HepG2 (cell line): ENCODE measurements around the gene LRRC25. TPM values are rescaled to one million over a fixed set of nuclear protein-coding genes. Genes with fewer than 3 reads are reported as not detected.

Source experiments
- FOXJ3 ChIP-seq: sonication (generic); formaldehyde crosslinking; IDR thresholded peaks from 2 replicates; pipeline ENCODE4 v1.4.0; 2020; ENCODE audit warnings: missing genetic modification reagents, mild to moderate bottlenecking, borderline replicate concordance
- FOXK1 ChIP-seq: sonication (generic); formaldehyde crosslinking; IDR thresholded peaks from 2 replicates; pipeline ENCODE4 v1.4.0; 2020; ENCODE audit warnings: low read depth, missing genetic modification reagents, borderline replicate concordance
- GABPB1 ChIP-seq: IDR thresholded peaks from 2 replicates; pipeline ENCODE4 v1.6.1; 2016; ENCODE audit warnings: mild to moderate bottlenecking, missing genetic modification reagents, moderate library complexity, missing compliant biosample characterization
- JUN ChIP-seq: sonication (generic); formaldehyde crosslinking; IDR thresholded peaks from 2 replicates; pipeline ENCODE4 v1.4.0; 2020; ENCODE audit warnings: mild to moderate bottlenecking, missing genetic modification reagents
- JUND ChIP-seq: sonication (generic); formaldehyde crosslinking; IDR thresholded peaks from 2 replicates; pipeline ENCODE4 v1.8.0; 2022; ENCODE audit warnings: mild to moderate bottlenecking, missing genetic modification reagents
- KMT2B ChIP-seq: IDR thresholded peaks from 2 replicates; pipeline ENCODE4 v1.6.1; 2016; ENCODE audit warnings: missing genetic modification reagents, missing compliant biosample characterization
- NCOA1 ChIP-seq: sonication (generic); formaldehyde crosslinking; IDR thresholded peaks from 2 replicates; pipeline ENCODE4 v1.9.0; 2021; ENCODE audit warnings: missing genetic modification reagents
- ONECUT2 ChIP-seq: sonication (generic); formaldehyde crosslinking; IDR thresholded peaks from 2 replicates; pipeline ENCODE4 v1.4.0; 2020; ENCODE audit warnings: missing genetic modification reagents
- PCBP1 ChIP-seq: fragments of 200-400 bp; formaldehyde crosslinking; IDR thresholded peaks from 2 replicates; pipeline ENCODE4 v1.6.1; 2017; ENCODE audit warnings: mild to moderate bottlenecking, low read depth, low read length, borderline replicate concordance
- SOX13 ChIP-seq, 3 experiments: fragments of 450-650 bp in 1 of 3; sonication (generic) in 1 of 3; formaldehyde crosslinking in 1 of 3; IDR thresholded peaks in 2 of 3; conservative IDR thresholded peaks in 1 of 3; 2 replicates each; pipeline versions ENCODE4 v1.5.0 to v1.6.1; 2016 to 2020; ENCODE audit warnings: antibody characterized with exemption in 1 of 3, mild to moderate bottlenecking in 1 of 3, missing compliant biosample characterization in 1 of 3, missing genetic modification reagents in 1 of 3, moderate library complexity in 1 of 3
- SRSF1 ChIP-seq: fragments of 200-400 bp; formaldehyde crosslinking; optimal IDR thresholded peaks from 2 replicates; pipeline ENCODE3; 2017; ENCODE audit warnings: mild to moderate bottlenecking, low read depth, low read length, moderate library complexity
- ZFP36 ChIP-seq: fragments of 150-350 bp; IDR thresholded peaks from 2 replicates; pipeline ENCODE4 v1.6.1; 2018; ENCODE audit warnings: borderline replicate concordance, low read length, low read depth; ENCODE audit not compliant: partially characterized antibody
- ZNF17 ChIP-seq: sonication (generic); formaldehyde crosslinking; IDR thresholded peaks from 2 replicates; pipeline ENCODE4 v1.5.0; 2020; ENCODE audit warnings: mild to moderate bottlenecking, missing genetic modification reagents
- ZNF33B ChIP-seq: sonication (generic); formaldehyde crosslinking; IDR thresholded peaks from 2 replicates; pipeline ENCODE4 v1.5.1; 2020; ENCODE audit warnings: mild to moderate bottlenecking, missing genetic modification reagents
- ZNF543 ChIP-seq: sonication (generic); formaldehyde crosslinking; IDR thresholded peaks from 2 replicates; pipeline ENCODE4 v1.4.0; 2020; ENCODE audit warnings: mild to moderate bottlenecking, missing genetic modification reagents
- polyA plus RNA-seq, 8 experiments: library from polyadenylated mRNA; depleted of rRNA in 3 of 8; stranded (reverse) in 7 of 8; unstranded in 1 of 8; fragments of >200 nt; fragmentation: Illumina TruSeq in 4 of 8; extraction: Trizol in 4 of 8; gene quantifications; 2 replicates each; pipeline versions ENCODE4 v1.2.1 to v1.2.3, GENCODE V29; 2011 to 2016; ENCODE audit warnings: low read depth in 4 of 8, missing spikeins in 1 of 8, mixed read lengths in 1 of 8; ENCODE audit not compliant: insufficient read depth in 1 of 8
- total RNA-seq, 5 experiments: library from RNA; depleted of rRNA; stranded (reverse); fragments of >200 nt; fragmentation: Illumina TruSeq; extraction: Trizol; gene quantifications; 2 replicates each; pipeline ENCODE4 v1.2.3, GENCODE V29; 2016; ENCODE audit warnings: low read depth in 1 of 5
- TF ChIP-seq, protein P1 (sequence below): sonication (generic); formaldehyde crosslinking; IDR thresholded peaks from 2 replicates; pipeline ENCODE4 v1.8.1; 2023; ENCODE audit warnings: mild to moderate bottlenecking, missing genetic modification reagents
- TF ChIP-seq, protein P2 (sequence below): IDR thresholded peaks from 2 replicates; pipeline ENCODE4 v1.6.1; 2016; ENCODE audit warnings: missing genetic modification reagents, missing compliant biosample characterization
- TF ChIP-seq, protein P3 (sequence below): sonication (generic); formaldehyde crosslinking; IDR thresholded peaks from 2 replicates; pipeline ENCODE4 v1.5.0; 2020; ENCODE audit warnings: missing genetic modification reagents
- TF ChIP-seq, protein P4 (sequence below), 2 experiments: sonication (generic) in 1 of 2; formaldehyde crosslinking in 1 of 2; IDR thresholded peaks; 2 replicates each; pipeline versions ENCODE4 v1.4.0 to v1.6.1; 2018 to 2020; ENCODE audit warnings: missing genetic modification reagents in 2 of 2, borderline replicate concordance in 1 of 2, low read depth in 1 of 2, mild to moderate bottlenecking in 1 of 2, missing biosample characterization in 1 of 2

The LRRC25 gene
- total and polyA plus RNA-seq, 2 of the 13 experiments (the other 11 are each of a cell fraction or from before 2014, with no cell fraction given), result 0.13 to 0.53 TPM

DNA sequence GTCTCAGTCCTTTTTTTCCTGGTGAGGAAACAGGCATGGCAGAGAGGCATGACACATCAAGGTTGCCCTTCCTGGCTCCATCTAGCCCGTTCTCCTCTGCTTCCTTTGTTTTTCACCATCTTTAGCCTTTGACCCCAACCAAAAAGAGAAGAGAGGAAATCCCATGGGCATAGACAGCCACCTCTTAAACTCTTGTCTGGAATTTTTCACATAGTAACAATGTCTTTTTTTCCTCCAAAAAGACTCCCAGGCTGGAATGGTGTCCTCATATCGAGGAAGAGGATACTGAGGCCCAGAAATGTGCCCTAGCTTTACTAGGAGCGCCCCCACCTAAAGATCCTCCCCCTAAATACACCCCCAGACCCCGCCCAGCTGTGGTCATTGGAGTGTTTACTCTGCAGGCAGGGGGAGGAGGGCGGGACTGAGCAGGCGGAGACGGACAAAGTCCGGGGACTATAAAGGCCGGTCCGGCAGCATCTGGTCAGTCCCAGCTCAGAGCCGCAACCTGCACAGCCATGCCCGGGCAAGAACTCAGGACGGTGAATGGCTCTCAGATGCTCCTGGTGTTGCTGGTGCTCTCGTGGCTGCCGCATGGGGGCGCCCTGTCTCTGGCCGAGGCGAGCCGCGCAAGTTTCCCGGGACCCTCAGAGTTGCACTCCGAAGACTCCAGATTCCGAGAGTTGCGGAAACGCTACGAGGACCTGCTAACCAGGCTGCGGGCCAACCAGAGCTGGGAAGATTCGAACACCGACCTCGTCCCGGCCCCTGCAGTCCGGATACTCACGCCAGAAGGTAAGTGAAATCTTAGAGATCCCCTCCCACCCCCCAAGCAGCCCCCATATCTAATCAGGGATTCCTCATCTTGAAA is 11.5 kb downstream of the LRRC25 start, which contains the start of gene GDF15 (continued):
- TF ChIP-seq, protein P1, sequence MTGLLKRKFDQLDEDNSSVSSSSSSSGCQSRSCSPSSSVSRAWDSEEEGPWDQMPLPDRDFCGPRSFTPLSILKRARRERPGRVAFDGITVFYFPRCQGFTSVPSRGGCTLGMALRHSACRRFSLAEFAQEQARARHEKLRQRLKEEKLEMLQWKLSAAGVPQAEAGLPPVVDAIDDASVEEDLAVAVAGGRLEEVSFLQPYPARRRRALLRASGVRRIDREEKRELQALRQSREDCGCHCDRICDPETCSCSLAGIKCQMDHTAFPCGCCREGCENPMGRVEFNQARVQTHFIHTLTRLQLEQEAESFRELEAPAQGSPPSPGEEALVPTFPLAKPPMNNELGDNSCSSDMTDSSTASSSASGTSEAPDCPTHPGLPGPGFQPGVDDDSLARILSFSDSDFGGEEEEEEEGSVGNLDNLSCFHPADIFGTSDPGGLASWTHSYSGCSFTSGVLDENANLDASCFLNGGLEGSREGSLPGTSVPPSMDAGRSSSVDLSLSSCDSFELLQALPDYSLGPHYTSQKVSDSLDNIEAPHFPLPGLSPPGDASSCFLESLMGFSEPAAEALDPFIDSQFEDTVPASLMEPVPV, result peak; percentile 73
- TF ChIP-seq ZNF33B (CRISPR knock-in tag) (no peak), JUND (CRISPR knock-in tag) (peak; percentile 56), ZNF543 (peak; percentile 89; the same call in 1 of the 2 replicates), JUN (peak; percentile 66), SRSF1 (peak; percentile 86), SOX13 (IDR thresholded peaks at IDR 0.05) (peak; percentile 39; the same call in 1 of the 2 replicates), SOX13 (CRISPR knock-in tag; conservative IDR thresholded peaks at IDR 0.05 in 1 of 2, IDR thresholded peaks at IDR 0.05 in 1 of 2) (peak in 1 of 2 experiments; percentile 78; a peak in 1 of 4 replicates), NCOA1 (0 out of 2 replicates have a peak, but pooled peaks have one; percentile 79), KMT2B (peak; percentile 20; the same call in 1 of the 2 replicates), FOXJ3 (CRISPR knock-in tag) (peak; percentile 90), PCBP1 (peak; percentile 70; the same call in 1 of the 2 replicates), FOXK1 (CRISPR knock-in tag) (peak; percentile 65; the same call in 1 of the 2 replicates), ZNF17 (CRISPR knock-in tag) (no peak), GABPB1 (CRISPR knock-in tag) (peak; percentile 72), ONECUT2 (peak; percentile 79; the same call in 1 of the 2 replicates), ZFP36 (no peak)
- TF ChIP-seq, protein P2, sequence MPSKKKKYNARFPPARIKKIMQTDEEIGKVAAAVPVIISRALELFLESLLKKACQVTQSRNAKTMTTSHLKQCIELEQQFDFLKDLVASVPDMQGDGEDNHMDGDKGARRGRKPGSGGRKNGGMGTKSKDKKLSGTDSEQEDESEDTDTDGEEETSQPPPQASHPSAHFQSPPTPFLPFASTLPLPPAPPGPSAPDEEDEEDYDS (CRISPR knock-in tag), result peak; percentile 99
- TF ChIP-seq, protein P3, sequence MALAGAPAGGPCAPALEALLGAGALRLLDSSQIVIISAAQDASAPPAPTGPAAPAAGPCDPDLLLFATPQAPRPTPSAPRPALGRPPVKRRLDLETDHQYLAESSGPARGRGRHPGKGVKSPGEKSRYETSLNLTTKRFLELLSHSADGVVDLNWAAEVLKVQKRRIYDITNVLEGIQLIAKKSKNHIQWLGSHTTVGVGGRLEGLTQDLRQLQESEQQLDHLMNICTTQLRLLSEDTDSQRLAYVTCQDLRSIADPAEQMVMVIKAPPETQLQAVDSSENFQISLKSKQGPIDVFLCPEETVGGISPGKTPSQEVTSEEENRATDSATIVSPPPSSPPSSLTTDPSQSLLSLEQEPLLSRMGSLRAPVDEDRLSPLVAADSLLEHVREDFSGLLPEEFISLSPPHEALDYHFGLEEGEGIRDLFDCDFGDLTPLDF (CRISPR knock-in tag), result peak; percentile 87
- TF ChIP-seq, protein P4, sequence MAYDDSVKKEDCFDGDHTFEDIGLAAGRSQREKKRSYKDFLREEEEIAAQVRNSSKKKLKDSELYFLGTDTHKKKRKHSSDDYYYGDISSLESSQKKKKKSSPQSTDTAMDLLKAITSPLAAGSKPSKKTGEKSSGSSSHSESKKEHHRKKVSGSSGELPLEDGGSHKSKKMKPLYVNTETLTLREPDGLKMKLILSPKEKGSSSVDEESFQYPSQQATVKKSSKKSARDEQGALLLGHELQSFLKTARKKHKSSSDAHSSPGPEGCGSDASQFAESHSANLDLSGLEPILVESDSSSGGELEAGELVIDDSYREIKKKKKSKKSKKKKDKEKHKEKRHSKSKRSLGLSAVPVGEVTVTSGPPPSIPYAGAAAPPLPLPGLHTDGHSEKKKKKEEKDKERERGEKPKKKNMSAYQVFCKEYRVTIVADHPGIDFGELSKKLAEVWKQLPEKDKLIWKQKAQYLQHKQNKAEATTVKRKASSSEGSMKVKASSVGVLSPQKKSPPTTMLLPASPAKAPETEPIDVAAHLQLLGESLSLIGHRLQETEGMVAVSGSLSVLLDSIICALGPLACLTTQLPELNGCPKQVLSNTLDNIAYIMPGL (CRISPR knock-in tag; IDR thresholded peaks at IDR 0.05; ENCODE audit: borderline replicate concordance in 1 of 2, low read depth in 1 of 2), result peak; percentile 98 to 99
